OCI-LY3 (cell line): ENCODE data around the gene MIDN.

Source experiments
- CTCF ChIP-seq: fragments of 200-600, 300-600 bp; sonication (generic); IDR thresholded peaks from 2 replicates; pipeline ENCODE4 v1.5.1; 2014; ENCODE audit warnings: antibody characterized with exemption, low read length, low read depth
- EZH2phosphoT487 ChIP-seq: fragments of 200-600 bp; shearing (Covaris generic); IDR thresholded peaks from 2 replicates; pipeline ENCODE4 v1.6.1; 2018; ENCODE audit warnings: antibody characterized with exemption, mixed run types, low read depth

- TF ChIP-seq CTCF, result peak; percentile 98
- TF ChIP-seq EZH2phosphoT487, result no peak
Measured at GRCh38 chr19:1279782-1280341, 31.5 kb downstream of the MIDN start.
